Mesenchymal stem cell (in vitro differentiated cells and primary cell): ENCODE measurements around the gene CAPN9.

Experiments
- DNase-seq: peaks from one replicate; pipeline ENCODE4 v3.0.0-alpha.2; 2013
- H2AFZ ChIP-seq: one replicate; pipeline ENCODE4 v1.6.1; 2013; ENCODE audit warnings: low read depth, mild to moderate bottlenecking, control low read depth, inconsistent platforms, low read length, moderate library complexity
- H2AK5ac ChIP-seq: 2 replicates; pipeline ENCODE4 v1.6.1; 2013; ENCODE audit warnings: low read length, moderate library complexity, mild to moderate bottlenecking, inconsistent platforms; ENCODE audit not compliant: severe bottlenecking
- H2BK120ac ChIP-seq: one replicate; pipeline ENCODE4 v1.6.1; 2013; ENCODE audit warnings: low read depth, mild to moderate bottlenecking, inconsistent platforms, low read length, moderate library complexity
- H2BK12ac ChIP-seq, 2 experiments: one replicate each; pipeline ENCODE4 v1.6.1; 2013; ENCODE audit warnings: inconsistent platforms in 2 of 2, low read length in 2 of 2, mild to moderate bottlenecking in 2 of 2, moderate library complexity in 2 of 2, control low read depth in 1 of 2
- H2BK15ac ChIP-seq: one replicate; pipeline ENCODE4 v1.6.1; 2013; ENCODE audit warnings: mild to moderate bottlenecking, low read depth, inconsistent platforms; ENCODE audit not compliant: poor library complexity, severe bottlenecking
- H2BK5ac ChIP-seq: 2 replicates; pipeline ENCODE4 v1.6.1; 2013; ENCODE audit warnings: low read depth, mild to moderate bottlenecking, low read length, control low read depth, inconsistent platforms; ENCODE audit not compliant: poor library complexity, severe bottlenecking
- H3K14ac ChIP-seq, 2 experiments: one replicate each; pipeline ENCODE4 v1.6.1; 2013; ENCODE audit warnings: inconsistent platforms in 2 of 2, low read length in 2 of 2, control low read depth in 1 of 2, mild to moderate bottlenecking in 1 of 2, moderate library complexity in 1 of 2
- H3K18ac ChIP-seq, 2 experiments: one replicate each; pipeline ENCODE4 v1.6.1; 2013; ENCODE audit warnings: inconsistent platforms in 2 of 2, low read length in 2 of 2, control low read depth in 1 of 2, low read depth in 1 of 2, mild to moderate bottlenecking in 1 of 2
- H3K23ac ChIP-seq, 2 experiments: one replicate each; pipeline ENCODE4 v1.6.1; 2013; ENCODE audit warnings: inconsistent platforms in 2 of 2, low read length in 2 of 2, mild to moderate bottlenecking in 2 of 2, moderate library complexity in 2 of 2, control low read depth in 1 of 2
- H3K27ac ChIP-seq: 2 replicates; pipeline ENCODE4 v1.5.1; 2013; ENCODE audit warnings: mild to moderate bottlenecking, moderate library complexity, low read length, control low read depth, inconsistent platforms; ENCODE audit not compliant: poor library complexity, severe bottlenecking
- H3K27me3 ChIP-seq, 2 experiments: 2 replicates each; pipeline versions ENCODE4 v1.6.1 to v1.7.0; 2013; ENCODE audit warnings: low read length in 2 of 2, mild to moderate bottlenecking in 2 of 2, moderate library complexity in 2 of 2, control low read depth in 1 of 2, inconsistent platforms in 1 of 2; ENCODE audit not compliant: control insufficient read depth in 1 of 2, insufficient read depth in 1 of 2
- H3K36me3 ChIP-seq, 2 experiments: 2 replicates each; pipeline versions ENCODE4 v1.6.1 to v1.7.0; 2013; ENCODE audit warnings: low read length in 2 of 2, control low read depth in 1 of 2, inconsistent platforms in 1 of 2, low read depth in 1 of 2, mild to moderate bottlenecking in 1 of 2; ENCODE audit not compliant: insufficient read depth in 2 of 2, control insufficient read depth in 1 of 2
- H3K4ac ChIP-seq, 2 experiments: one replicate each; pipeline ENCODE4 v1.6.1; 2013; ENCODE audit warnings: inconsistent platforms in 2 of 2, low read length in 2 of 2, mild to moderate bottlenecking in 2 of 2, moderate library complexity in 2 of 2, control low read depth in 1 of 2, low read depth in 1 of 2
- H3K4me1 ChIP-seq: 2 replicates; pipeline ENCODE4 v1.6.1; 2013; ENCODE audit warnings: low read depth, low read length, control low read depth; ENCODE audit not compliant: control insufficient read depth, insufficient read depth
- H3K4me2 ChIP-seq: 2 replicates; pipeline ENCODE4 v1.6.1; 2013; ENCODE audit warnings: low read length, mild to moderate bottlenecking, inconsistent platforms; ENCODE audit not compliant: poor library complexity, severe bottlenecking
- H3K4me3 ChIP-seq, 2 experiments: 2 replicates each; pipeline versions ENCODE4 v1.5.1 to v1.7.0; 2013; ENCODE audit warnings: low read length in 2 of 2, mild to moderate bottlenecking in 2 of 2, control low read depth in 1 of 2, low read depth in 1 of 2; ENCODE audit not compliant: insufficient read depth in 1 of 2
- H3K79me1 ChIP-seq: replicated peaks from 2 replicates; pipeline ENCODE4 v1.6.1; 2013; ENCODE audit warnings: mild to moderate bottlenecking, control low read depth, low read length, inconsistent platforms; ENCODE audit not compliant: poor library complexity, severe bottlenecking
- H3K9ac ChIP-seq: 2 replicates; pipeline ENCODE4 v1.7.0; 2013; ENCODE audit warnings: mild to moderate bottlenecking, low read length, moderate library complexity
- H3K9me3 ChIP-seq: 2 replicates; pipeline ENCODE4 v1.7.0; 2013; ENCODE audit warnings: mild to moderate bottlenecking, low read length; ENCODE audit not compliant: control insufficient read depth
- H4K8ac ChIP-seq: one replicate; pipeline ENCODE4 v1.6.1; 2013; ENCODE audit warnings: inconsistent platforms, mild to moderate bottlenecking, low read length, moderate library complexity
- H4K91ac ChIP-seq: one replicate; pipeline ENCODE4 v1.6.1; 2013; ENCODE audit warnings: mild to moderate bottlenecking, low read length, inconsistent platforms
- WGBS: methylation state at CpG from one replicate; pipeline ENCODE4 v1.1.7; 2013; ENCODE audit warnings: mixed read lengths; 5-methylcytosine and 5-hydroxymethylcytosine counted together

Gene CAPN9

GRCh38 chr1:230785636-230786384 lies 38.6 kb downstream of the CAPN9 start:
- Histone ChIP-seq H3K27me3 (peaks cover 10 to 14% of the 10 kb centered on the region in 2 experiments), H3K4me2 (no peak overlapping the region), H4K8ac (no peak overlapping the region), H2BK5ac (no peak overlapping the region), H3K4ac (no peak overlapping the region), H3K4me1 (no peaks in the 10 kb centered on the region), H3K9me3 (no peaks in the 10 kb centered on the region), H2AFZ (no peak overlapping the region), H2AK5ac (no peak overlapping the region), H3K36me3 (no peaks in the 10 kb centered on the region), H2BK120ac (no peak overlapping the region), H3K27ac (no peak overlapping the region), H3K4me3 (no peak overlapping the region), H3K18ac (no peak overlapping the region), H3K14ac (no peak overlapping the region), H4K91ac (no peak overlapping the region), H3K9ac (no peak overlapping the region), H3K23ac (no peak overlapping the region), H2BK12ac (no peak overlapping the region), H2BK15ac (no peak overlapping the region), H3K79me1 (no peaks in the 10 kb centered on the region)
- 86% methylated on average over 1 of the region's 2 CpGs for WGBS
- no peak for DNase-seq

- Histone ChIP-seq H3K14ac (no peak overlapping the region), H3K18ac (no peak overlapping the region), H2BK5ac (no peak overlapping the region), H2BK12ac (no peak overlapping the region), H3K79me1 (no peaks in the 10 kb centered on the region), H3K4me1 (no peaks in the 10 kb centered on the region), H2AFZ (no peak overlapping the region), H3K4ac (no peak overlapping the region), H3K27ac (no peak overlapping the region), H3K27me3 (peaks cover 10 to 14% of the 10 kb centered on the region in 2 experiments), H2AK5ac (no peak overlapping the region), H3K36me3 (no peaks in the 10 kb centered on the region), H3K4me2 (no peak overlapping the region), H4K91ac (no peak overlapping the region), H2BK15ac (no peak overlapping the region), H3K9ac (no peak overlapping the region), H3K4me3 (no peak overlapping the region), H3K23ac (no peak overlapping the region), H2BK120ac (no peak overlapping the region), H3K9me3 (no peaks in the 10 kb centered on the region), H4K8ac (no peak overlapping the region)
- 85% methylated on average over 1 of the region's 3 CpGs for WGBS
- no peak for DNase-seq
Measured at GRCh38 chr1:230786385-230786753, 39.2 kb downstream of the CAPN9 start.

- Histone ChIP-seq H2BK15ac (no peak overlapping the region), H2BK12ac (no peak overlapping the region), H3K36me3 (no peaks in the 10 kb centered on the region), H3K79me1 (no peaks in the 10 kb centered on the region), H2BK5ac (no peak overlapping the region), H2AK5ac (no peak overlapping the region), H3K14ac (no peak overlapping the region), H3K27me3 (peaks cover 10 to 24% of the 10 kb centered on the region in 2 experiments), H3K18ac (no peak overlapping the region), H3K23ac (no peak overlapping the region), H2AFZ (no peak overlapping the region), H4K8ac (no peak overlapping the region), H3K4me3 (no peak overlapping the region), H3K27ac (no peak overlapping the region), H3K9me3 (no peaks in the 10 kb centered on the region), H3K4me2 (no peak overlapping the region), H3K4me1 (no peaks in the 10 kb centered on the region), H4K91ac (no peak overlapping the region), H3K4ac (no peak overlapping the region), H3K9ac (no peak overlapping the region), H2BK120ac (no peak overlapping the region)
- WGBS, result 83% methylated on average over 7 of the region's 7 CpGs
- no peak for DNase-seq
Measured at GRCh38 chr1:230787471-230787870, 40.3 kb downstream of the CAPN9 start.

GRCh38 chr1:230788561-230789275 lies 41.5 kb downstream of the CAPN9 start:
- H3K18ac ChIP-seq, result no peak overlapping the region
- H3K27me3 ChIP-seq, result peaks cover 10 to 24% of the 10 kb centered on the region in 2 experiments
- no peak overlapping the region for H2BK12ac ChIP-seq
- no peak for DNase-seq
- H3K4ac ChIP-seq, result no peak overlapping the region
- H3K9me3 ChIP-seq, result no peaks in the 10 kb centered on the region
- no peak overlapping the region for H2AFZ ChIP-seq
- H3K36me3 ChIP-seq, result no peaks in the 10 kb centered on the region
- H2BK5ac ChIP-seq, result no peak overlapping the region
- H2BK15ac ChIP-seq, result no peak overlapping the region
- H3K4me2 ChIP-seq, result no peak overlapping the region
- H2AK5ac ChIP-seq, result no peak overlapping the region
- H4K8ac ChIP-seq, result no peak overlapping the region
- no peak overlapping the region for H3K14ac ChIP-seq
- no peaks in the 10 kb centered on the region for H3K79me1 ChIP-seq
- H4K91ac ChIP-seq, result no peak overlapping the region
- no peak overlapping the region for H3K4me3 ChIP-seq
- no peak overlapping the region for H3K23ac ChIP-seq
- H2BK120ac ChIP-seq, result no peak overlapping the region
- 94% methylated on average over 10 of the region's 10 CpGs for WGBS
- no peak overlapping the region for H3K27ac ChIP-seq
- no peaks in the 10 kb centered on the region for H3K4me1 ChIP-seq
- no peak overlapping the region for H3K9ac ChIP-seq
